Astrocyte (in vitro differentiated cells and primary cell): Measurements from ENCODE around the gene DSP. TPM values are rescaled to one million over a fixed set of nuclear protein-coding genes. Genes with fewer than 3 reads are reported as not detected.

Source experiments
- DNase-seq: peaks from one replicate; pipeline ENCODE4 v3.0.0-alpha.2; 2010; ENCODE audit warnings: low read depth
- FAIRE-seq: peaks from 2 replicates; lab custom pipeline; 2011; peaks lifted over from hg19 to GRCh38; lab: Jason Lieb, UNC
- H2AFZ ChIP-seq: 2 replicates; pipeline ENCODE4 v1.6.0; 2012; ENCODE audit warnings: low read depth, low read length, inconsistent platforms
- H3K27ac ChIP-seq: 2 replicates; pipeline ENCODE4 v1.5.1; 2011; ENCODE audit warnings: low read depth, low read length, inconsistent platforms
- H3K27me3 ChIP-seq: 2 replicates; pipeline ENCODE4 v1.6.0; 2011; ENCODE audit warnings: low read length, inconsistent platforms; ENCODE audit not compliant: insufficient read depth
- H3K36me3 ChIP-seq: 2 replicates; pipeline ENCODE4 v1.5.1; 2011; ENCODE audit warnings: low read length, inconsistent platforms; ENCODE audit not compliant: insufficient read depth
- H3K4me1 ChIP-seq: 2 replicates; pipeline ENCODE4 v1.5.1; 2011; ENCODE audit warnings: low read length, inconsistent platforms; ENCODE audit not compliant: insufficient read depth
- H3K4me2 ChIP-seq: 2 replicates; pipeline ENCODE4 v1.6.0; 2012; ENCODE audit warnings: low read length, inconsistent platforms
- H3K4me3 ChIP-seq: 2 replicates; pipeline ENCODE4 v1.5.1; 2011; ENCODE audit warnings: low read depth, mild to moderate bottlenecking, low read length, inconsistent platforms; ENCODE audit not compliant: insufficient read depth
- H3K79me2 ChIP-seq: 2 replicates; pipeline ENCODE4 v1.6.0; 2012; ENCODE audit warnings: mild to moderate bottlenecking, low read length, inconsistent platforms; ENCODE audit not compliant: insufficient read depth
- H3K9ac ChIP-seq: 2 replicates; pipeline ENCODE4 v1.6.0; 2012; ENCODE audit warnings: mild to moderate bottlenecking, low read length, inconsistent platforms
- H3K9me3 ChIP-seq: 2 replicates; pipeline ENCODE4 v1.5.1; 2012; ENCODE audit warnings: low read depth, mild to moderate bottlenecking, low read length, inconsistent platforms; ENCODE audit not compliant: insufficient read depth
- H4K20me1 ChIP-seq: 2 replicates; pipeline ENCODE4 v1.6.0; 2012; ENCODE audit warnings: low read length, inconsistent platforms; ENCODE audit not compliant: insufficient read depth
- H3K27ac Mint-ChIP-seq: one replicate; pipeline ENCODE4 v1.8.0; 2021; ENCODE audit warnings: mild to moderate bottlenecking, mixed read lengths; ENCODE audit not compliant: unreplicated experiment
- H3K27me3 Mint-ChIP-seq: one replicate; pipeline ENCODE4 v1.8.0; 2021; ENCODE audit warnings: low read depth, mixed read lengths; ENCODE audit not compliant: unreplicated experiment
- H3K36me3 Mint-ChIP-seq: one replicate; pipeline ENCODE4 v1.8.0; 2021; ENCODE audit warnings: low read depth, mixed read lengths; ENCODE audit not compliant: unreplicated experiment
- H3K4me1 Mint-ChIP-seq: one replicate; pipeline ENCODE4 v1.8.0; 2021; ENCODE audit warnings: low read depth, mixed read lengths; ENCODE audit not compliant: unreplicated experiment
- H3K4me3 Mint-ChIP-seq: one replicate; pipeline ENCODE4 v1.8.0; 2021; ENCODE audit warnings: mild to moderate bottlenecking, moderate library complexity, mixed read lengths; ENCODE audit not compliant: unreplicated experiment
- H3K9me3 Mint-ChIP-seq: one replicate; pipeline ENCODE4 v1.8.0; 2021; ENCODE audit warnings: mild to moderate bottlenecking, mixed read lengths; ENCODE audit not compliant: unreplicated experiment
- CTCF ChIP-seq: IDR thresholded peaks from 2 replicates; pipeline ENCODE4 v1.5.1; 2011; ENCODE audit warnings: low read depth, mild to moderate bottlenecking, inconsistent platforms, low read length, moderate library complexity; ENCODE audit not compliant: insufficient read depth
- EZH2 ChIP-seq: IDR thresholded peaks from 2 replicates; pipeline ENCODE4 v1.6.1; 2012; ENCODE audit warnings: mild to moderate bottlenecking, low read length, inconsistent platforms; ENCODE audit not compliant: insufficient read depth
- total RNA-seq: library from RNA; stranded (reverse); gene quantifications from 2 replicates; pipeline ENCODE4 v1.2.1, GENCODE V29; 2021

Gene DSP
- total RNA-seq, 1 donor from 2014 or later: 468 TPM

- no peak for FAIRE-seq
- H2AFZ ChIP-seq: no peak overlapping the region
Measured at GRCh38 chr6:7617801-7618764, 76.6 kb downstream of the DSP start.

GRCh38 chr6:7621761-7622160 lies 80.3 kb downstream of the DSP start:
- FAIRE-seq (no peak), DNase-seq (no peak)
- H4K20me1 ChIP-seq: no peaks in the 10 kb centered on the region
- Mint-ChIP-seq H3K9me3 (no peaks in the 10 kb centered on the region), H3K27ac (no peak overlapping the region), H3K4me3 (no peak overlapping the region), H3K36me3 (no peaks in the 10 kb centered on the region), H3K27me3 (peaks cover 11% of the 10 kb centered on the region), H3K4me1 (peaks cover 3% of the 10 kb centered on the region)
- H3K79me2 ChIP-seq: no peaks in the 10 kb centered on the region
- no peaks in the 10 kb centered on the region for H3K4me1 ChIP-seq
- no peak overlapping the region for H3K4me3 ChIP-seq
- TF ChIP-seq EZH2: no peak
- TF ChIP-seq CTCF: no peak
- no peaks in the 10 kb centered on the region for H3K9me3 ChIP-seq
- no peaks in the 10 kb centered on the region for H3K36me3 ChIP-seq
- H3K4me2 ChIP-seq: no peak overlapping the region
- no peak overlapping the region for H3K27ac ChIP-seq
- H3K9ac ChIP-seq: no peak overlapping the region
- no peaks in the 10 kb centered on the region for H3K27me3 ChIP-seq
- no peak overlapping the region for H2AFZ ChIP-seq

More at GRCh38 chr6:7617801-7618764, 76.6 kb downstream of the DSP start:
- H3K9ac ChIP-seq: no peak overlapping the region
- H3K79me2 ChIP-seq: no peaks in the 10 kb centered on the region
- H3K4me2 ChIP-seq: no peak overlapping the region
- peaks cover 11% of the 10 kb centered on the region for H3K27me3 Mint-ChIP-seq
- DNase-seq: peak; percentile 56
- no peaks in the 10 kb centered on the region for H3K4me1 Mint-ChIP-seq
- H4K20me1 ChIP-seq: no peaks in the 10 kb centered on the region
- H3K4me1 ChIP-seq: no peaks in the 10 kb centered on the region
- H3K4me3 ChIP-seq: no peak overlapping the region
- H3K27ac ChIP-seq: no peak overlapping the region
- H3K36me3 Mint-ChIP-seq: no peaks in the 10 kb centered on the region
- no peak overlapping the region for H3K27ac Mint-ChIP-seq
- H3K4me3 Mint-ChIP-seq: no peak overlapping the region
- no peaks in the 10 kb centered on the region for H3K27me3 ChIP-seq
- H3K36me3 ChIP-seq: no peaks in the 10 kb centered on the region
- no peaks in the 10 kb centered on the region for H3K9me3 ChIP-seq
- no peaks in the 10 kb centered on the region for H3K9me3 Mint-ChIP-seq
- TF ChIP-seq EZH2 (no peak), CTCF (no peak)
